IMR-90 (cell line): Measurements from ENCODE around the gene TMEM204. TPM values are rescaled to one million over a fixed set of nuclear protein-coding genes. Genes with fewer than 3 reads are reported as not detected.

ENCODE experiments used
- ATAC-seq: fragments of 200-7000 bp; cut with Tn5 transposase; 2 replicates; pipeline ENCODE4 v1.9.1; 2020; ENCODE audit warnings: low read depth, mild to moderate bottlenecking, moderate library complexity
- BruUV-seq: library from RNA; stranded (reverse); fragments of 400-500 nt; replicated peaks from 2 replicates; lab custom pipeline; 2021; lab: Mats Ljungman, UMichigan
- CTCF ChIA-PET: fragments of 300-600 bp; formaldehyde crosslinking; extraction: SDS; loops from one replicate; lab custom pipeline; 2021; ENCODE audit warnings: antibody characterized with exemption; lab: Yijun Ruan, JAX
- POLR2A ChIA-PET: fragments of 300-600 bp; sonication (Branson Sonifier 250); formaldehyde crosslinking; loops from one replicate; lab custom pipeline; 2022; ENCODE audit warnings: antibody characterized with exemption; ENCODE audit not compliant: unreplicated experiment; lab: Charles Lee
- DNase-seq: peaks from one replicate; pipeline ENCODE4 v3.0.0; 2013
- H2AFZ ChIP-seq: replicated peaks from 2 replicates; pipeline ENCODE3; 2013; ENCODE audit warnings: low read length, mild to moderate bottlenecking; ENCODE audit not compliant: poor library complexity
- H2AK5ac ChIP-seq: 2 replicates; pipeline ENCODE4 v1.6.1; 2013; ENCODE audit warnings: low read depth, low read length, inconsistent platforms
- H2AK9ac ChIP-seq: replicated peaks from 2 replicates; pipeline ENCODE3; 2013; ENCODE audit warnings: mild to moderate bottlenecking, low read depth, low read length, moderate library complexity; ENCODE audit not compliant: poor library complexity
- H2BK120ac ChIP-seq: 2 replicates; pipeline ENCODE4 v1.6.1; 2013; ENCODE audit warnings: low read depth, low read length, inconsistent platforms
- H2BK15ac ChIP-seq: 3 replicates; pipeline ENCODE4 v1.6.1; 2013; ENCODE audit warnings: low read depth, low read length, inconsistent platforms
- H2BK20ac ChIP-seq: 2 replicates; pipeline ENCODE4 v1.6.1; 2013; ENCODE audit warnings: low read depth, mild to moderate bottlenecking, inconsistent platforms, low read length, moderate library complexity
- H2BK5ac ChIP-seq: 2 replicates; pipeline ENCODE4 v1.6.1; 2013; ENCODE audit warnings: mild to moderate bottlenecking, low read depth, low read length, inconsistent platforms; ENCODE audit not compliant: poor library complexity, severe bottlenecking
- H3K14ac ChIP-seq: replicated peaks from 2 replicates; pipeline ENCODE4 v1.6.1; 2013; ENCODE audit warnings: low read depth, low read length, inconsistent platforms
- H3K18ac ChIP-seq: 2 replicates; pipeline ENCODE4 v1.6.1; 2013; ENCODE audit warnings: low read depth, low read length, control low read depth
- H3K23ac ChIP-seq: 2 replicates; pipeline ENCODE4 v1.6.1; 2013; ENCODE audit warnings: low read depth, low read length, inconsistent platforms
- H3K27ac ChIP-seq: 2 replicates; pipeline ENCODE4 v1.5.1; 2013; ENCODE audit warnings: mild to moderate bottlenecking, control low read depth, low read length; ENCODE audit not compliant: insufficient read depth
- H3K27me3 ChIP-seq: 2 replicates; pipeline ENCODE4 v1.6.1; 2013; ENCODE audit warnings: low read length; ENCODE audit not compliant: control insufficient read depth, insufficient read depth
- H3K36me3 ChIP-seq: 2 replicates; pipeline ENCODE4 v1.6.1; 2013; ENCODE audit warnings: low read length, mixed read lengths; ENCODE audit not compliant: control insufficient read depth, insufficient read depth
- H3K4ac ChIP-seq: 2 replicates; pipeline ENCODE4 v1.6.1; 2013; ENCODE audit warnings: low read depth, low read length, inconsistent platforms
- H3K4me1 ChIP-seq: 2 replicates; pipeline ENCODE4 v1.6.1; 2013; ENCODE audit warnings: low read length, mixed read lengths; ENCODE audit not compliant: control insufficient read depth, insufficient read depth
- H3K4me2 ChIP-seq: 2 replicates; pipeline ENCODE4 v1.6.1; 2013; ENCODE audit warnings: low read depth, mild to moderate bottlenecking, control low read depth, low read length, moderate library complexity
- H3K4me3 ChIP-seq: 2 replicates; pipeline ENCODE4 v1.5.1; 2013; ENCODE audit warnings: low read depth, mild to moderate bottlenecking, control low read depth, low read length, moderate library complexity; ENCODE audit not compliant: insufficient read depth
- H3K56ac ChIP-seq: 2 replicates; pipeline ENCODE4 v1.6.1; 2013; ENCODE audit warnings: low read length, inconsistent platforms; ENCODE audit not compliant: insufficient read depth; ENCODE audit errors: extremely low read depth
- H3K79me1 ChIP-seq, 2 experiments: 2 replicates each; pipeline ENCODE4 v1.6.1; 2013; ENCODE audit warnings: low read length in 2 of 2, inconsistent platforms in 1 of 2, low read depth in 1 of 2
- H3K9ac ChIP-seq: 2 replicates; pipeline ENCODE4 v1.6.1; 2013; ENCODE audit warnings: low read depth, low read length, control low read depth
- H3K9me1 ChIP-seq: 2 replicates; pipeline ENCODE4 v1.6.1; 2013; ENCODE audit warnings: low read length, inconsistent platforms; ENCODE audit not compliant: insufficient read depth
- H3K9me3 ChIP-seq: 2 replicates; pipeline ENCODE4 v1.6.1; 2013; ENCODE audit warnings: low read length; ENCODE audit not compliant: control insufficient read depth, insufficient read depth
- H4K20me1 ChIP-seq: 2 replicates; pipeline ENCODE4 v1.6.1; 2013; ENCODE audit warnings: low read length, inconsistent platforms; ENCODE audit not compliant: insufficient read depth
- H4K5ac ChIP-seq: 2 replicates; pipeline ENCODE4 v1.6.1; 2013; ENCODE audit warnings: mild to moderate bottlenecking, low read depth, low read length, control low read depth
- H4K8ac ChIP-seq, 2 experiments: 2 replicates each; pipeline ENCODE4 v1.6.1; 2013; ENCODE audit warnings: low read depth in 2 of 2, low read length in 2 of 2, control low read depth in 1 of 2, inconsistent platforms in 1 of 2
- H4K91ac ChIP-seq: 2 replicates; pipeline ENCODE4 v1.6.1; 2013; ENCODE audit warnings: low read depth, low read length, inconsistent platforms; ENCODE audit not compliant: insufficient read depth
- RAD21 ChIP-seq: IDR thresholded peaks from 2 replicates; pipeline ENCODE4 v1.6.1; 2012; ENCODE audit warnings: low read length, improper control_type of control experiment
- WGBS, 2 experiments: methylation state at CpG; one replicate each; pipeline versions ENCODE4 v1.1.5 to v1.1.7; 2013; ENCODE audit warnings: missing lambda C conversion rate in 2 of 2; ENCODE audit not compliant: insufficient read length in 1 of 2; ENCODE audit errors: extremely low coverage in 2 of 2; 5-methylcytosine and 5-hydroxymethylcytosine counted together
- dilution Hi-C: fragments of 300-500 bp; cut with HindIII; formaldehyde crosslinking; loops from one replicate; pipeline ENCODE4 v1.14.3; 2018; ENCODE audit warnings: low sequenced_read_pairs; ENCODE audit not compliant: unreplicated experiment
- in situ Hi-C: fragments of 300-500 bp; cut with MboI; formaldehyde crosslinking; loops from 3 replicates; pipeline ENCODE4 v1.14.3; 2019; ENCODE audit warnings: low sequenced_read_pairs, inconsistent platforms, mixed read lengths
- intact Hi-C: fragments of 100-400 bp; cut with micrococcal nuclease; formaldehyde crosslinking; loops from 2 replicates; pipeline ENCODE4 v1.10.0; 2022
- polyA plus RNA-seq, 3 experiments: library from polyadenylated mRNA; depleted of rRNA; stranded (reverse); fragments of >200 nt; gene quantifications; 2 replicates each; pipeline ENCODE4 v1.2.3, GENCODE V29; 2012; ENCODE audit warnings: low replicate concordance in 1 of 3
- total RNA-seq: library from RNA; depleted of rRNA; stranded (reverse); fragments of >200 nt; gene quantifications from 2 replicates; pipeline ENCODE4 v1.2.3, GENCODE V29; 2012

Gene TMEM204
- total and polyA plus RNA-seq, 2 of the 4 experiments (the other 2 are of a cell fraction): 7.0 to 12.3 TPM

DNA sequence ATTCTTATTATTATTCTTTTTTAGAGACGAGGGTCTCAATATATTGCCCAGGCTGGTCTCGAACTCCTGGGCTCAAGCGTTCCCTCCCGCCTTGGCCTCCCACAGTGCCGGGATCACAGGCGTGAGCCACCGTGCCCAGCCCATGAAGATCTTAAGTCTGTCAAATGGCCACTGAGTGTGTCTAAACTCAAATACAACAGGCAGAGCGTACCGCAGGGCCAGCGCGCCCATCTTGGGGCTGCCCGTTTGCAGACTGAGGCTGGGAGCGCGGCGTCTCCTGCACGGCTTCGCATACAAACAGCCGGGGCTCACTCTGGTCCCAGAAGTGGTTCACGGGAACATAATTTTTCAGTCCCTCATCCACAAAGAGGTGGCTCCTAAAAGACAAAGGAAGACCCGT, 30.3 kb downstream of the TMEM204 start:
- DNase-seq (no peak), ATAC-seq (no peak)
- Histone ChIP-seq H3K56ac (no peak overlapping the region), H3K4me3 (no peak overlapping the region), H4K8ac (no peak overlapping the region), H3K79me1 (no peaks in the 10 kb centered on the region), H3K14ac (no peak overlapping the region), H2BK5ac (no peak overlapping the region), H3K4me1 (no peaks in the 10 kb centered on the region), H3K36me3 (peaks cover 40% of the 10 kb centered on the region), H4K20me1 (no peaks in the 10 kb centered on the region), H3K27me3 (no peaks in the 10 kb centered on the region), H3K9me1 (no peaks in the 10 kb centered on the region), H2AFZ (no peak overlapping the region), H3K4me2 (no peak overlapping the region), H3K27ac (no peak overlapping the region), H3K18ac (no peak overlapping the region), H4K91ac (no peak overlapping the region), H2BK20ac (no peak overlapping the region), H3K9ac (no peak overlapping the region), H2AK5ac (no peak overlapping the region), H2BK15ac (no peak overlapping the region), H4K5ac (no peak overlapping the region), H3K23ac (no peak overlapping the region), H3K4ac (no peak overlapping the region), H2AK9ac (no peak overlapping the region), H2BK120ac (no peak overlapping the region), H3K9me3 (no peaks in the 10 kb centered on the region)
- TF ChIP-seq RAD21: no peak
- intact Hi-C loops (no loop called here), dilution Hi-C loops (no loop called here), in situ Hi-C loops (no loop called here)
- POLR2A ChIA-PET: no interaction called here
- CTCF ChIA-PET: no interaction called here
- 90% methylated on average over 4 of the region's 20 CpGs; no CpG with 5 or more reads in 1 of the 2 experiments for WGBS, 2 experiments
- no TSS peak for BruUV-seq
